AG04449 (cell line): ENCODE data around the gene PLCH2.

Source experiments
- CTCF ChIA-PET: fragments of 350-600 bp; formaldehyde crosslinking; extraction: SDS; loops from one replicate; lab custom pipeline; 2021; ENCODE audit warnings: antibody characterized with exemption; lab: Yijun Ruan, JAX
- POLR2A ChIA-PET: fragments of 400-600, 350-600 bp; formaldehyde crosslinking; extraction: SDS; loops from one replicate; lab custom pipeline; 2020; ENCODE audit warnings: antibody characterized with exemption, inconsistent platforms; lab: Yijun Ruan, JAX
- DNase-seq: peaks from one replicate; pipeline ENCODE4 v3.0.0-alpha.2; 2010; ENCODE audit warnings: low read depth, low spot score
- H3K4me3 ChIP-seq: 2 replicates; pipeline ENCODE4 v1.5.1; 2011; ENCODE audit warnings: low read depth, mild to moderate bottlenecking, control low read depth, low read length
- TF ChIP-seq, protein P1 (sequence below): IDR thresholded peaks from one replicate; pipeline ENCODE4 v1.5.1; 2011; ENCODE audit warnings: mild to moderate bottlenecking, moderate library complexity, low read length, control low read depth, inconsistent platforms; ENCODE audit not compliant: insufficient read depth; ENCODE audit errors: missing control alignments

The PLCH2 gene

DNA sequence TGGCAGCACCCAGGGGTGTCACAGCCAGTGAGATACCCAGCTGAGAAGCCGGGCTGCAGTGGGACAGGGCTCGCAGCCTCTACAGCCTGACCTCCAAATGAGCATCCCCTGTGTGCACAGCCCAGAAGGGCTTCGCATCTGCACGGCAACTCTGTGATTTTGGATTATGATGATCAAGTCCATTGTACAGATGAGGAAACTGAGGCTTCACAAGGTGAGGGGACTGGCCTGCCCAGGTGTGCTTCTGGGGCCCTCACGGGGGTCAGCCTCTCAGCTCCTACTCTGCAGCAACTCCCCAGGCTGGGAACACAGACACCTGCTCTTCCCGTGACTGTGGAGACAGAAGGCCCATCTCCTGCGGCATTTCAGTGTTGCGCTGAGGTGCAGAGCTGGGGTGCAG lies 62.8 kb downstream of the PLCH2 start:
- ChIA-PET CTCF (interaction anchor here (0.9 to 1.4 kb wide), 2 partner anchors 15 to 124 kb away, joined by 3 read pairs; no protein-coding TSS in a partner anchor), POLR2A (no interaction called here)
- H3K4me3 ChIP-seq, result no peak overlapping the region
- TF ChIP-seq, protein P1, sequence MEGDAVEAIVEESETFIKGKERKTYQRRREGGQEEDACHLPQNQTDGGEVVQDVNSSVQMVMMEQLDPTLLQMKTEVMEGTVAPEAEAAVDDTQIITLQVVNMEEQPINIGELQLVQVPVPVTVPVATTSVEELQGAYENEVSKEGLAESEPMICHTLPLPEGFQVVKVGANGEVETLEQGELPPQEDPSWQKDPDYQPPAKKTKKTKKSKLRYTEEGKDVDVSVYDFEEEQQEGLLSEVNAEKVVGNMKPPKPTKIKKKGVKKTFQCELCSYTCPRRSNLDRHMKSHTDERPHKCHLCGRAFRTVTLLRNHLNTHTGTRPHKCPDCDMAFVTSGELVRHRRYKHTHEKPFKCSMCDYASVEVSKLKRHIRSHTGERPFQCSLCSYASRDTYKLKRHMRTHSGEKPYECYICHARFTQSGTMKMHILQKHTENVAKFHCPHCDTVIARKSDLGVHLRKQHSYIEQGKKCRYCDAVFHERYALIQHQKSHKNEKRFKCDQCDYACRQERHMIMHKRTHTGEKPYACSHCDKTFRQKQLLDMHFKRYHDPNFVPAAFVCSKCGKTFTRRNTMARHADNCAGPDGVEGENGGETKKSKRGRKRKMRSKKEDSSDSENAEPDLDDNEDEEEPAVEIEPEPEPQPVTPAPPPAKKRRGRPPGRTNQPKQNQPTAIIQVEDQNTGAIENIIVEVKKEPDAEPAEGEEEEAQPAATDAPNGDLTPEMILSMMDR, result no peak
- DNase-seq, result no peak

DNA sequence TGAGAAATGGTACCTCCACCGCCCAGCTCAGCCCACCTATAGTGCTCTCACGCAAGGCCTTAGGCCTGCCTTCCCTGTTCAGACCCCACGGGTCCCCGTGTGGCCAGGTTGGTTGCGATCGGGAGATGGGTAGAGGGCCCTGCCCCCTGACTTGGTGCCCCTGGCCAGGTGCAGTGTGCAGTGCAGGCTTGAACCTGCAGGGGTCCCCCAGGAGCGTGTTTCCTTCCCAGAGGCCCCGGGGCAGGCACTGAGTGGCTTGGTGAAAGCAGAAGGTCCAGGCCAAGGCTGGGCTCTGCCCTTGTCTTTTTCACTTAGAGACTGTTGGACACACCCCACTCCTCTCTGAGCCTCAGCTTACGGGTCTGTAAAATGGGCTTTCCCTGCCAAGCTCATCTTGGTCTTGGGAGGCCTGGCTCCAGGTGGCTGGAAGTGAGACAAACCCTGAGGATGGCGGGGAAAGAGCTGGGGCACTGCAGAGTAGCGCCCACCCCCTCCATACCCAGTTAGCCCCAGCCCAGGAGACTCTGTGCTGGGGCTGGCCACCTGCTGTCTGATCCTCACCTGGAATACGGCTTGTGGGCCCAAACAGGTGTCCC lies 63.3 kb downstream of the PLCH2 start:
- DNase-seq, result no peak
- ChIA-PET CTCF (interaction anchor here (0.9 to 1.4 kb wide), 3 partner anchors 10 to 125 kb away, joined by 3 read pairs; no protein-coding TSS in a partner anchor), POLR2A (no interaction called here)
- H3K4me3 ChIP-seq, result no peak overlapping the region
- TF ChIP-seq, protein P1, result no peak

GRCh38 chr1:2540816-2541492 lies 64.9 kb downstream of the PLCH2 start:
- H3K4me3 ChIP-seq, result no peak overlapping the region
- ChIA-PET POLR2A (interaction anchor here (0.6 kb wide), 1 partner anchor 916 kb away, joined by 3 read pairs; no protein-coding TSS in a partner anchor), CTCF (interaction anchor here (1.2 to 1.3 kb wide), 2 partner anchors 8 to 125 kb away, joined by 3 read pairs; no protein-coding TSS in a partner anchor)
- DNase-seq, result no peak
- TF ChIP-seq, protein P1, result no peak

DNA sequence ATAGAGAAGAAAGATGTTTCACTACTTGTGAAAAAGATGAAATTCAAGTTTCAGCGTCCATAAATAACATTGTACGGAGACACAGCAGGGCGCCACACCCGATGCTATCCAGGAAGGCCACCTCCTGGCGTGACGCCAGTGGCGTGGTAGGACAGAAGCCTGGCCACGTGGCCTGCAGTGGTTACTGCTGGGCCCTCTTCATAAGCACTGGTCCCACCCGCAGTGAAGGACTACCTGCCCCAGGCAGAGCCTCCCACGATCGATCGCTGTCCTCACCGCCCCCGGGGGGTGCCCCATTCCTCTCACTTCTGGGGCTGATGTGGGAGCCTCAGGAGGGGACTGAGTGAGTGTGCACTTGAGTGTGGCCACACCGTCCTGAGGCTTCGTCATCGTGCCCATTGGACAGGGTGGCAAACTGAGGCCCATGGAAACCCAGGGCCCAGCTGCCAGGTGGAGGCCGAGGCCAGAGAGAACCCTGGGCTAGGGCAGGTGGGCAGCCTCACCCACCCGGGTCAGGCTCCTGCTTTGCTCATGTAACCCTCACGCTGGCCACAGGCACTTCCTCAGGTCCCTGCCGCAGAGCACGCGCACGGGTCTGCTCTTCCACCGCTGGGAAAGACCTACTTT lies 65.6 kb downstream of the PLCH2 start:
- CTCF ChIA-PET, result interaction anchor here (8.6 kb wide), 1 partner anchor 124 kb away, joined by 138 read pairs; no protein-coding TSS in a partner anchor

DNA sequence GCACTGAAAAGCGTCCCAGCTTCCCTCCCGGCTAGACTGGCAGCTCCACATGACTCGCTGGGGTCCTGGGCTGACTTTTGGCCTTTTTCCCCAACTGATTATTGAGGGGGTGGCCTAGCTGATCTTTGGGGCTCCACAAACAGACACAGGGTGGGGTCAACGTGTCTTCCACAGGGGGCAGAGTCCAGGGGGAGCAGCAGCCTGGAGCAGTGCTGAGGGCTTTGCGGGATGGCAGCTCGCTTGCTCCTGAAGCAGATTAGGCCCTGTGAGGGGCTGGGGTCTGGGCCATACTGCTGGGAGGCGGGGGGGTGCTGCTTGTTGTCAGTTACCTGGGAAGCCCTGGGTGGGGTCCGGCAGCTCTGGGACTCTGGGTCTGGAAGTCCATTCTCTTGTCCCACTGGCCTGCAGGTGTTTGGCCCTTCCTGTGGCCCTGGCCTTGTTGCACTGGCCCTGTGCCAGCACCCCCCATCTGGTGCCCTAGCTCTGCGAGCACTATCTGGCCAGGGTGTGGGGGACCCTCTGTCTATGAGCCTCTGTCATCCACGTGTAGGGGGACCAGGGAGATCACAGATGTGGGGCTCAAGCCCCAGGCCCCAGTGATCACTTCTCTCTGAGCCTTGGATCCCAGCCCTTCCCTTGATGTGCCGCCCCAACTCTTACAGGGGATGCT lies 66.3 kb downstream of the PLCH2 start:
- CTCF ChIA-PET, result interaction anchor here (2.5 to 8.6 kb wide), 2 partner anchors 8 to 124 kb away, joined by 15 to 138 read pairs; no protein-coding TSS in a partner anchor
- TF ChIP-seq, protein P1, result no peak
- H3K4me3 ChIP-seq, result no peak overlapping the region
- POLR2A ChIA-PET, result no interaction called here
- no peak for DNase-seq

More for the DNA sequence above, 65.6 kb downstream of the PLCH2 start:
- TF ChIP-seq, protein P1, result no peak
- no peak for DNase-seq
- no peak overlapping the region for H3K4me3 ChIP-seq
- POLR2A ChIA-PET, result interaction anchor here (0.6 kb wide), 1 partner anchor 915 kb away, joined by 3 read pairs; no protein-coding TSS in a partner anchor
